Astrocyte of the cerebellum (primary cell): ENCODE measurements around the gene PTF1A.

Experiments
- DNase-seq: peaks from one replicate; pipeline ENCODE4 v3.0.0-alpha.2; 2011; ENCODE audit warnings: low read depth
- H3K4me3 ChIP-seq: 2 replicates; pipeline ENCODE4 v1.5.1; 2011; ENCODE audit warnings: mild to moderate bottlenecking, low read depth, low read length, moderate library complexity
- CTCF ChIP-seq: IDR thresholded peaks from 2 replicates; pipeline ENCODE4 v1.5.1; 2012; ENCODE audit warnings: low read length, low read depth, moderate library complexity, mild to moderate bottlenecking; ENCODE audit errors: missing control alignments
- in situ Hi-C: cut with HindIII; loops from 2 replicates; pipeline ENCODE4 v1.10.0; 2017; ENCODE audit warnings: low sequenced_read_pairs

The PTF1A gene

GRCh38 chr10:23186178-23186577 is 5.9 kb upstream of the PTF1A start:
- DNase-seq: no peak
- H3K4me3 ChIP-seq: no peak overlapping the region
- TF ChIP-seq CTCF: no peak
- in situ Hi-C loops: no loop called here

GRCh38 chr10:23186697-23187096 is 5.4 kb upstream of the PTF1A start:
- in situ Hi-C loops: no loop called here
- no peak for DNase-seq
- no peak for TF ChIP-seq CTCF
- H3K4me3 ChIP-seq: no peak overlapping the region

GRCh38 chr10:23187155-23187554 is 5.0 kb upstream of the PTF1A start:
- in situ Hi-C loops: no loop called here
- H3K4me3 ChIP-seq: no peak overlapping the region
- DNase-seq: no peak
- TF ChIP-seq CTCF: no peak

GRCh38 chr10:23189024-23189423 is 3.1 kb upstream of the PTF1A start:
- TF ChIP-seq CTCF: no peak
- H3K4me3 ChIP-seq: no peak overlapping the region
- in situ Hi-C loops: no loop called here
- no peak for DNase-seq

- no peak for TF ChIP-seq CTCF
- no peak for DNase-seq
- in situ Hi-C loops: no loop called here
- no peak overlapping the region for H3K4me3 ChIP-seq
Observed at GRCh38 chr10:23190872-23191763, 994 bp upstream of the PTF1A start.

- in situ Hi-C loops: no loop called here
- TF ChIP-seq CTCF: no peak
- H3K4me3 ChIP-seq: no peak overlapping the region
- no peak for DNase-seq
Observed at GRCh38 chr10:23192712-23193434, 761 bp downstream of the PTF1A start.
